ENCODE results near the gene UNC13B. TPM values are rescaled to one million over a fixed set of nuclear protein-coding genes. Genes with fewer than 3 reads are reported as not detected.

The UNC13B gene
- total RNA-seq, 1 donor from 2014 or later = 30.5 TPM

DNA sequence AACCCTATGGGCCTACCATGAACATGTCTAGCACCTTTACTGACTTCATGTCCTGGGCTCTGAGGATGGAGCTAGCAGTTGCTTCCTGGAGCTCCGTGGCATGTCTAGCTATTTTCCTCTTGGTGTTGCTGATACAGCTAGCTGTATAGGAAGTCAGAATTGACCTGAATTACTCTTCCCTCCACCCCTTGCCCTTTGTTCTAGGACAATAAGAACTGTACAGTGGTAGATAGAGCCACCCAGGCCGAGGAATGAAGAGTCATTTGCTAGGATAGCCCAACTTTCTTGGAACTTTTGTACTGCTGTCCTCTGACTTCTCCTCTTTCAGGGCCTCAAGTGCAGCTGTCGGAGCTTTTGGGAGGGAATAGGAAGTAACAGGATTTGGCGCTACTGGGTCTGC, 218.2 kb downstream of the UNC13B start:
- H3K4me1 ChIP-seq (ENCODE audit: insufficient read depth, low read length) = no peaks in the 10 kb centered on the region
- H3K36me3 ChIP-seq (ENCODE audit: insufficient read depth, low read length) = no peaks in the 10 kb centered on the region
- no peaks in the 10 kb centered on the region for H3K9me3 ChIP-seq (ENCODE audit: insufficient read depth, low read depth, low read length)
- no peak overlapping the region for H3K27ac ChIP-seq (ENCODE audit: low read depth, low read length)
- DNase-seq (ENCODE audit: low read depth) (no peak), FAIRE-seq (no peak)
- H3K36me3 Mint-ChIP-seq (ENCODE audit: low read depth, unreplicated experiment) = peaks cover 25% of the 10 kb centered on the region
- no peak for TF ChIP-seq EZH2 (IDR thresholded peaks at IDR 0.05; ENCODE audit: insufficient read depth, low read length)
- TF ChIP-seq, protein P1, sequence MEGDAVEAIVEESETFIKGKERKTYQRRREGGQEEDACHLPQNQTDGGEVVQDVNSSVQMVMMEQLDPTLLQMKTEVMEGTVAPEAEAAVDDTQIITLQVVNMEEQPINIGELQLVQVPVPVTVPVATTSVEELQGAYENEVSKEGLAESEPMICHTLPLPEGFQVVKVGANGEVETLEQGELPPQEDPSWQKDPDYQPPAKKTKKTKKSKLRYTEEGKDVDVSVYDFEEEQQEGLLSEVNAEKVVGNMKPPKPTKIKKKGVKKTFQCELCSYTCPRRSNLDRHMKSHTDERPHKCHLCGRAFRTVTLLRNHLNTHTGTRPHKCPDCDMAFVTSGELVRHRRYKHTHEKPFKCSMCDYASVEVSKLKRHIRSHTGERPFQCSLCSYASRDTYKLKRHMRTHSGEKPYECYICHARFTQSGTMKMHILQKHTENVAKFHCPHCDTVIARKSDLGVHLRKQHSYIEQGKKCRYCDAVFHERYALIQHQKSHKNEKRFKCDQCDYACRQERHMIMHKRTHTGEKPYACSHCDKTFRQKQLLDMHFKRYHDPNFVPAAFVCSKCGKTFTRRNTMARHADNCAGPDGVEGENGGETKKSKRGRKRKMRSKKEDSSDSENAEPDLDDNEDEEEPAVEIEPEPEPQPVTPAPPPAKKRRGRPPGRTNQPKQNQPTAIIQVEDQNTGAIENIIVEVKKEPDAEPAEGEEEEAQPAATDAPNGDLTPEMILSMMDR (IDR thresholded peaks at IDR 0.05; ENCODE audit: insufficient read depth, low read depth, low read length) = no peak
- H3K9ac ChIP-seq (ENCODE audit: low read length) = no peak overlapping the region
- H3K4me1 Mint-ChIP-seq (ENCODE audit: low read depth, unreplicated experiment) = no peaks in the 10 kb centered on the region
- H4K20me1 ChIP-seq (ENCODE audit: insufficient read depth, low read length) = no peaks in the 10 kb centered on the region
- H3K9me3 Mint-ChIP-seq (ENCODE audit: unreplicated experiment) = no peaks in the 10 kb centered on the region
- H3K4me3 ChIP-seq (ENCODE audit: insufficient read depth, low read depth, low read length) = no peak overlapping the region
- H3K4me3 Mint-ChIP-seq (ENCODE audit: unreplicated experiment) = no peak overlapping the region
- no peak overlapping the region for H3K4me2 ChIP-seq (ENCODE audit: low read length)
- H3K27me3 ChIP-seq (ENCODE audit: insufficient read depth, low read length) = no peaks in the 10 kb centered on the region
- no peaks in the 10 kb centered on the region for H3K27me3 Mint-ChIP-seq (ENCODE audit: low read depth, unreplicated experiment)
- no peak overlapping the region for H3K27ac Mint-ChIP-seq (ENCODE audit: unreplicated experiment)
- H3K79me2 ChIP-seq (ENCODE audit: insufficient read depth, low read length) = no peaks in the 10 kb centered on the region
- no peak overlapping the region for H2AFZ ChIP-seq (ENCODE audit: low read depth, low read length)

DNA sequence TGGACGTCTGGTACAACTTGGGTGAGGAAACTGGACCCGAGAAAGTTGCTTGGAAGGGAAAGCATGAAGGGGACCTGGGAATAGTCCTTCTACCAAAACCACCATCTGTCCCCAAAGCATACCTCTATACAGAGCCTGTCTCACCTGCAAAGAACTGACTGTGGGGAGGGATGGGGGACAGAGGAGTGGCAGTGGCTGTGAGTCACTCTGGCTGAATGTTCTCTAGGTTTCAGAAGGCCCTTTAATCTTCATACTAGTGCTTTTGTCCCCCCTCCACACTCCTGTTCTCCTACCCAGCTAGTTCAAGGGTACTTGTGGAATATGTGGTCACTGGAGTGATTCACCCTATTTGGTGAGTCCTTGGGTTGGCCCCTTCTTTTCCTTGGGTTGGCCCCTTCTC, 218.8 kb downstream of the UNC13B start:
- Mint-ChIP-seq H3K9me3 (ENCODE audit: unreplicated experiment) (no peaks in the 10 kb centered on the region), H3K4me1 (ENCODE audit: low read depth, unreplicated experiment) (no peaks in the 10 kb centered on the region), H3K36me3 (ENCODE audit: low read depth, unreplicated experiment) (peaks cover 28% of the 10 kb centered on the region), H3K27me3 (ENCODE audit: low read depth, unreplicated experiment) (no peaks in the 10 kb centered on the region), H3K4me3 (ENCODE audit: unreplicated experiment) (no peak overlapping the region), H3K27ac (ENCODE audit: unreplicated experiment) (no peak overlapping the region)
- Histone ChIP-seq H3K27ac (ENCODE audit: low read depth, low read length) (no peak overlapping the region), H3K4me1 (ENCODE audit: insufficient read depth, low read length) (no peaks in the 10 kb centered on the region), H3K36me3 (ENCODE audit: insufficient read depth, low read length) (no peaks in the 10 kb centered on the region), H2AFZ (ENCODE audit: low read depth, low read length) (no peak overlapping the region), H3K4me2 (ENCODE audit: low read length) (no peak overlapping the region), H3K27me3 (ENCODE audit: insufficient read depth, low read length) (no peaks in the 10 kb centered on the region), H3K4me3 (ENCODE audit: insufficient read depth, low read depth, low read length) (no peak overlapping the region), H3K9ac (ENCODE audit: low read length) (no peak overlapping the region), H3K9me3 (ENCODE audit: insufficient read depth, low read depth, low read length) (no peaks in the 10 kb centered on the region), H4K20me1 (ENCODE audit: insufficient read depth, low read length) (no peaks in the 10 kb centered on the region), H3K79me2 (ENCODE audit: insufficient read depth, low read length) (no peaks in the 10 kb centered on the region)
- FAIRE-seq (no peak), DNase-seq (ENCODE audit: low read depth) (no peak)
- no peak for TF ChIP-seq EZH2 (IDR thresholded peaks at IDR 0.05; ENCODE audit: insufficient read depth, low read length)
- TF ChIP-seq, protein P1 (IDR thresholded peaks at IDR 0.05; ENCODE audit: insufficient read depth, low read depth, low read length) = no peak

DNA sequence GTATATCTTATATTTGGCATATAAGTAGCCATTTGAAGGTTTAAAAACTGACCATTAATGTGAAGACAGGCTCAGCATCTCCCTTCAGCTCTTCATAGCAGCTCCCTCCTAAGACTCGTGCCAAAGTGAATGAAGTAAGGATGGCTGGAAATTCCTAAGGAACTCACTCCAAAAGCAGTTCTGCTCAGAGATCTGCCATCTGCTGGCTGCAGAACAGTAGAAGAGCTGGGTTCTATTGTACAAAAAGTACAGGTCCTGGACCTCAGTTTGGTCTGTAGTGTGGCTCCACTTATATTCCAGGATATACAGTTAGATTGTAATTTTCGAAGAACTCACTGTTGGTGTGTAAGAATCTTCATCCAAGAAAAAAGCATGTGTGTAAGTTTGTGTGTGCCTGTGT, 223.2 kb downstream of the UNC13B start:
- Histone ChIP-seq H3K36me3 (ENCODE audit: insufficient read depth, low read length) (no peaks in the 10 kb centered on the region), H4K20me1 (ENCODE audit: insufficient read depth, low read length) (no peaks in the 10 kb centered on the region), H3K27me3 (ENCODE audit: insufficient read depth, low read length) (no peaks in the 10 kb centered on the region), H3K79me2 (ENCODE audit: insufficient read depth, low read length) (no peaks in the 10 kb centered on the region), H3K9ac (ENCODE audit: low read length) (no peak overlapping the region), H3K27ac (ENCODE audit: low read depth, low read length) (no peak overlapping the region), H3K4me2 (ENCODE audit: low read length) (no peak overlapping the region), H3K4me1 (ENCODE audit: insufficient read depth, low read length) (no peaks in the 10 kb centered on the region), H3K4me3 (ENCODE audit: insufficient read depth, low read depth, low read length) (no peak overlapping the region), H3K9me3 (ENCODE audit: insufficient read depth, low read depth, low read length) (no peaks in the 10 kb centered on the region), H2AFZ (ENCODE audit: low read depth, low read length) (no peak overlapping the region)
- TF ChIP-seq, protein P1 (IDR thresholded peaks at IDR 0.05; ENCODE audit: insufficient read depth, low read depth, low read length) = peak; percentile 47
- no peak for TF ChIP-seq EZH2 (IDR thresholded peaks at IDR 0.05; ENCODE audit: insufficient read depth, low read length)
- Mint-ChIP-seq H3K27ac (ENCODE audit: unreplicated experiment) (no peak overlapping the region), H3K4me3 (ENCODE audit: unreplicated experiment) (no peak overlapping the region), H3K36me3 (ENCODE audit: low read depth, unreplicated experiment) (peaks cover 46% of the 10 kb centered on the region), H3K27me3 (ENCODE audit: low read depth, unreplicated experiment) (no peaks in the 10 kb centered on the region), H3K9me3 (ENCODE audit: unreplicated experiment) (no peaks in the 10 kb centered on the region), H3K4me1 (ENCODE audit: low read depth, unreplicated experiment) (no peaks in the 10 kb centered on the region)
- DNase-seq (ENCODE audit: low read depth) = peak; percentile 41
- FAIRE-seq = no peak

Data from astrocyte (in vitro differentiated cells and primary cell).